Head of caudate nucleus (tissue), 42 donors: Measurements from ENCODE around the gene AMH.

Source experiments
- DNase-seq, 42 donors: peaks; one replicate each; pipeline versions ENCODE4 v3.0.0 to v3.0.0-alpha.2; 2020 to 2021; ENCODE audit warnings: mixed read lengths in 7 of 42
- intact Hi-C: fragments of 100-400 bp; cut with DNase I; formaldehyde crosslinking; loops from one replicate; pipeline ENCODE4 v1.15.0; 2022

Gene AMH

DNA sequence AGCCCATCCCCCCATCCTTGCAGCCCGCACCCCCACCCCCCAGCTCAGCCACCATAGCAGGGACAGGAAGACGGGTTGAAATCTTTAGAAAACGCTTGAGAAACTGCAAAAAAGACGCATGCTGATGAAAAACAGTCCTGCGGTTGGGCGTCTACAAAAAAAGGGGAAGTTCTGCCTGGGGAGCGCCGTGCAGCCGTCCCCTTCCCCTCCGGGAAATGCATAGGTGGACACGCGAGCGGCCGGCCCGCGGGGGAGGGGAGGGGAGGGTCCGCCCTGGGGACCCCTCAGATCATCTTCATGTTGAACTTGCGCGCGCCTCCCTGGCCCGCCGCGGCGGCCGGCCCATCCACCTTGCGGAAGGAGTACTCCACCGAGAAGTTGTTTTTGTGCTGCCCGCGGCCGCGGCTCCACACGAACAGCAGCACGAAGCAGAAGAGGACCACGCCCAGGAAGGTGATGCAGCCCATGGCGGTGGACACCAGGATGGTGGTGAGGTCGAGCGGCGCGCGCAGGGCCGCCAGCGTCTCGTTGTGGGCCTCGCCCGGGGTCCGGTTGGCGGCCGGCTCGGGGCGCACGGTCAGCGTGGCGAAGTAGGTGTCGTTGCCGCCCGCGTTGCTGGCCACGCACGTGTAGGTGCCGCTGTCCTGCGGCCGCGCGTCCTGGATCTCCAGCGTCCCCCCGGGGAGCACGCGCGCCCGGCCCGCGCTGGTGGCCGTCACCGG lies 40.8 kb downstream of the AMH start:
- peak in 4 of 42 donors; percentile 18 to 46 (median 36) for DNase-seq
- intact Hi-C loops = no loop called here

DNA sequence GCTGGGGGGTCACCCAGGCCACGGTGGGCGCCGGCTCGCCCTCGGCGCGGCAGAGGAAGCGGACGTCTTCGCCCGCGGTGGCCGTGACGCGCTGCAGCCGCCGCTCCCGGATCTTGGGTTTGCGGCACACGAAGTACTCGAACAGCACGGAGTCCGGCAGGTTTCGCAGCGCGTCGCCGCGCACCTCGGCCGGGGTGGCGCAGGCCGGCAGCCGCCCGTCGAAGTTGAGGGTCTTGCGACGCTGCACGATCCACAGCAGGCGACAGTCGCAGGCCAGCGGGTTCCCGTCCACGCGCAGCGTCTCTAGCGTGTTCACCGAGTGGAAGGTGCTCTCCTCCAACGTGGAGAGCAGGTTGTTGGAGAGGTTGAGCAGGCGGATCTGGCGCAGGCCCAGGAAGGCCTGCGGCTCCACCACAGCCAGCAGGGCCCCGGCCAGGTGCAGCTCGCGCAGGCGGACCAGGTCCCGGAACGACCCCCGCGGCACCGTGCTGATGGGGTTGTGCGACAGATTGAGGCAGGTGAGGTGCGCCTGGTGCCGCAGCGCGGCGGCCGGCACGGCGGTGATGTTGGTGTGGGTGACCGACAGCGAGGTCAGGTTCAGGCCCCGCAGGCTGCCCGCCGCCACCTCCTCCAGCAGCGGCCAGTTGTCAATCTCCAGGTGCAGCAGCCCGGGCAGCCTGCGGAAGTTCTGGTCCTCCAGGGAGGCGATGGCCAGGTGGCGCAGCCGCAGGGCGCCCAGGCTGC lies 41.5 kb downstream of the AMH start:
- intact Hi-C loops = no loop called here

DNA sequence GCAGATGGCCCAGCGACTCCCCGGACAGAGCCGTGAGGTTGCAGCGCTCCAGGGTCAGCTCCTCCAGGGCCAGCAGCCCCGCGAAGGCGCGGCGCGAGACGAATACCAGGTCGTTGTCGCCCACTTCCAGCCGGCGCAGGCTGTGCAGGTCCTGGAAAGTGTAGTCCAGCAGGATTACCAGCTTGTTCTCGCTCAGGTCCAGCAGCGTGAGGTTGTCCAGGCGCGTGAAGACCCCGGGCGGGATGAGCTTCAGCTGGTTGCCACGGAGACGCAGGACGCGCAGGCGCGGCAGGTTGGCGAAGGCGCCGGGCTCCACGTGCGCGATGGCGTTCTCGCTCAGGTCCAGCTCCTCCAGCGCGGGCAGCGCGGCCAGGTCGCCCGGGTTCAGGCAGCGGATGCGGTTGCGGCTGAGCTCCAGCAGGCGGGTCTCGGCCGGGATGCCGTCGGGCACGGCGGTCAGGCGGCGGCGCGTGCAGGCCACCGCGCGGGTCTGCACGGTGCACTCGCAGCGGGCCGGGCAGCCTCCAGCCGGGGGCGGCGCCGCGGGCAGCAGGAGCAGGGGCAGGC lies 42.1 kb downstream of the AMH start:
- intact Hi-C loops = no loop called here
- peak in 2 of 42 donors; percentile 10 to 37 for DNase-seq

More for the DNA sequence above, 41.5 kb downstream of the AMH start:
- DNase-seq = peak in 1 of 42 donors; percentile 14

DNA sequence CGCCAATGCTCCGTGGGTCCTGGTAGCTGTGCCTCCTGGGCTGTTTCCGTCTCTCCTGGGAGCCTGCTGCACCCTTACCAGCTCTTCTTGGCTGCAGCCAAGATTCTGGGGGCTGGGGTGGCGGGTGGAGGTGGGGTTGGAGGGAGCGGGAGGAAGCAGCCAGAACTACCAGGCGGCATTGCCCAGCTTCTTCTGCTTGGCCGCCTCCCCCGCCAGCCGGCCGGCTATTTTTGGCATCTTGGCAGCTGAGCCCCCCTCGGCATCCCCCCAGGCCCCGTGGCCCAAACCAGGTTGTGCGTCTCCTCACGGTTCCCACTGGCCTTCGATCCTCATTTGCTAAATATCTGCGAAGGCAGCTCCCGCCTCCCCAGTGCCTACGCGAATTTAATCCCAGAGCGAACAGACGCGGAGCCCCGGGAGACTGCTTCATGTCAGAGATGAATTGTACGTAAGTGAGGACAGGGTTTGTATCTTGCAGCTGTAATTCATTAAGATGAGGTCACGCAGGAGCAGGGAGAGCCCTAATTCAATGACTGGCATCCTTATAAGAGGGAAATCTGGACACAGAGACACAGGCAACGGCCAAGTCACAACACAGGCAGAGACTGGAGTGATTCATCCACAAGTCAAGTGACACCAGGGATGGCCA lies 45.7 kb downstream of the AMH start:
- intact Hi-C loops = no loop called here
- DNase-seq = peak in 26 of 42 donors; percentile 49 to 84 (median 67)

DNA sequence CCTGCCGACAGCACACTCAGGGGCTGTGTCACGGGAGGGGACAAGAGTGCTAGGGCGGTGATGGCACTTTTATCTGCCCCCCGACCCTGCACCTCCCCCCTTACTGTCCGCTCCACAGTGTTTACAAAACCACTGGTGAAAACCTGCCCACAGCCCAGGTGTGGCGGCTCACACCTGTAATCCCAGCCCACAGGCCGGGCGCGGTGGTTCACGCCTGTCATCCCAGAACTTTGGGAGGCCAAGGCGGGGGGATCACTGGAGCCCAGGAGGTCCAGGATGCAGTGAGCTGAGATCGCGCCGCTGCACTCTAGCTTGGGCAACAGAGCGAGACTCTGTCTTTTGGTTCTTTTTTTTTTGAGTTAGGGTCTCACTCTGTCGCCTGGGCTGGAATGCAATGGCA lies 47.0 kb downstream of the AMH start:
- no peak for DNase-seq
- intact Hi-C loops = no loop called here

DNA sequence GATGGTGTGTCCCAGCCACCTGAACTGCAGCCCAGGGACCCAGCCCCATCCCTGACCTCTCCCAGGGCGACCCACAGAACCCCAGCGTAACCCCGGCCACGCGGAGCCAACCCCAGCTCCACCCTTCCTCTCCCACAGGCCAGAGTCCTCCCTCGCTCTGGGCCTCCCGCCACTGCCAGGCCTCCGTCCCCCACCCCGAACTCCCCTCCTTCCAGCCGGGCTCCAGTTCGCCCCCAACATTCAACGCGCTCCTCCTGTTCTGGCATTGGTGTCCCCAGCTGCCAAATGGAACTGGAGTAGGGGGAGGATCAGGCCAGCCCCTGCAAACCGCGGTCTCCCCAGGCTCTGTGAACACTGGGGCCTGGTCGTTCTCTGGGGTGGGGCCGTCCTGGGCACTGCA lies 51.4 kb downstream of the AMH start:
- intact Hi-C loops = no loop called here
- DNase-seq = no peak
